GM15510 (cell line): ENCODE measurements around the gene TNPO1.

Experiments
- POLR2A ChIP-seq: IDR thresholded peaks from 3 replicates; pipeline ENCODE4 v1.6.1; 2011; ENCODE audit warnings: borderline replicate concordance; ENCODE audit not compliant: insufficient read length; ENCODE audit errors: extremely low read depth

Gene TNPO1

GRCh38 chr5:72816284-72817075 is at the start of gene TNPO1:
TSS of gene TNPO1 (plus strand) at chr5:72816661. CDS start at chr5:72816738, 77 bp downstream.
- TF ChIP-seq POLR2A: peak; percentile 92

GRCh38 chr5:72767289-72768010 is 49.0 kb upstream of the TNPO1 start:
- TF ChIP-seq POLR2A: no peak

GRCh38 chr5:72770266-72770665 is 46.2 kb upstream of the TNPO1 start:
- TF ChIP-seq POLR2A: no peak

GRCh38 chr5:72776684-72777083 is 39.8 kb upstream of the TNPO1 start:
- no peak for TF ChIP-seq POLR2A

GRCh38 chr5:72779520-72779919 is 36.9 kb upstream of the TNPO1 start:
- no peak for TF ChIP-seq POLR2A

- TF ChIP-seq POLR2A: no peak
Observed at GRCh38 chr5:72783354-72783753, 33.1 kb upstream of the TNPO1 start.

- TF ChIP-seq POLR2A: no peak
Observed at GRCh38 chr5:72784129-72784528, 32.3 kb upstream of the TNPO1 start.

- no peak for TF ChIP-seq POLR2A
Observed at GRCh38 chr5:72785801-72786200, 30.7 kb upstream of the TNPO1 start.

GRCh38 chr5:72786676-72787075 is 29.8 kb upstream of the TNPO1 start:
- no peak for TF ChIP-seq POLR2A

GRCh38 chr5:72788866-72789505 is 27.5 kb upstream of the TNPO1 start:
- TF ChIP-seq POLR2A: no peak

GRCh38 chr5:72790186-72790585 is 26.3 kb upstream of the TNPO1 start:
- TF ChIP-seq POLR2A: no peak

GRCh38 chr5:72796001-72796400 is 20.5 kb upstream of the TNPO1 start:
- TF ChIP-seq POLR2A: no peak

GRCh38 chr5:72799721-72800120 is 16.7 kb upstream of the TNPO1 start:
- no peak for TF ChIP-seq POLR2A

- no peak for TF ChIP-seq POLR2A
Observed at GRCh38 chr5:72811849-72812248, 4.6 kb upstream of the TNPO1 start.

GRCh38 chr5:72812488-72812887 is 4.0 kb upstream of the TNPO1 start:
- TF ChIP-seq POLR2A: no peak
